OCI-LY1 (cell line): ENCODE results near the gene CPT1B.

ENCODE experiments used
- H2AFZ ChIP-seq: fragments of 200-600 bp; sonication (generic), shearing (Covaris generic); 2 replicates; pipeline ENCODE4 v1.6.0; 2014; ENCODE audit warnings: antibody characterized with exemption, mild to moderate bottlenecking, low read length
- H3F3A ChIP-seq: fragments of 200-600 bp; sonication (generic), shearing (Covaris generic); 2 replicates; pipeline ENCODE4 v1.6.0; 2014; ENCODE audit warnings: mild to moderate bottlenecking, antibody characterized with exemption, low read length, moderate library complexity; ENCODE audit not compliant: insufficient read depth
- H3K27ac ChIP-seq: fragments of 200-600 bp; sonication (generic); 2 replicates; pipeline ENCODE4 v1.5.1; 2014; ENCODE audit warnings: low read length, mixed run types, mild to moderate bottlenecking, low read depth; ENCODE audit not compliant: poor library complexity, severe bottlenecking
- H3K27me3 ChIP-seq: fragments of 200-600 bp; sonication (generic); 2 replicates; pipeline ENCODE4 v1.6.0; 2014; ENCODE audit warnings: antibody characterized with exemption, mild to moderate bottlenecking, low read length, moderate library complexity; ENCODE audit not compliant: insufficient read depth
- H3K36me3 ChIP-seq: fragments of 200-600 bp; sonication (generic); 2 replicates; pipeline ENCODE4 v1.6.1; 2014; ENCODE audit warnings: mild to moderate bottlenecking, antibody characterized with exemption, low read length, moderate library complexity, mixed read lengths; ENCODE audit not compliant: insufficient read depth
- H3K4me1 ChIP-seq: fragments of 200-600 bp; sonication (generic); 2 replicates; pipeline ENCODE4 v1.5.1; 2014; ENCODE audit warnings: mild to moderate bottlenecking, low read length, moderate library complexity; ENCODE audit not compliant: insufficient read depth, severe bottlenecking
- H3K4me2 ChIP-seq: fragments of 200-600 bp; sonication (generic), shearing (Covaris generic); 2 replicates; pipeline ENCODE4 v1.6.1; 2014; ENCODE audit warnings: low read length
- H3K4me3 ChIP-seq: fragments of 200-600 bp; sonication (generic); 2 replicates; pipeline ENCODE4 v1.5.1; 2014; ENCODE audit warnings: low read length, low read depth, mild to moderate bottlenecking, mixed read lengths; ENCODE audit not compliant: poor library complexity, severe bottlenecking
- H3K79me2 ChIP-seq: fragments of 200-600 bp; shearing (Covaris generic); 2 replicates; pipeline ENCODE4 v1.6.1; 2016; ENCODE audit warnings: mixed run types, low read length, mixed read lengths; ENCODE audit not compliant: insufficient read depth
- H3K9ac ChIP-seq: fragments of 200-600 bp; sonication (generic), shearing (Covaris generic); 2 replicates; pipeline ENCODE4 v1.6.1; 2014; ENCODE audit warnings: mild to moderate bottlenecking, low read length, mixed read lengths
- H3K9me2 ChIP-seq: fragments of 200-600 bp; sonication (generic), shearing (Covaris generic); 2 replicates; pipeline ENCODE4 v1.6.1; 2014; ENCODE audit warnings: low read depth, mild to moderate bottlenecking, low read length, mixed read lengths
- H3K9me3 ChIP-seq: fragments of 200-600 bp; shearing (Covaris generic); 2 replicates; pipeline ENCODE4 v1.6.1; 2014; ENCODE audit warnings: low read length, mixed read lengths
- H4K20me1 ChIP-seq: fragments of 200-600 bp; sonication (generic), shearing (Covaris generic); 2 replicates; pipeline ENCODE4 v1.6.0; 2016; ENCODE audit warnings: mild to moderate bottlenecking, low read length; ENCODE audit not compliant: insufficient read depth
- EZH2 ChIP-seq: fragments of 200-600 bp; sonication (generic), shearing (Covaris generic); IDR thresholded peaks from 2 replicates; pipeline ENCODE4 v1.8.0; 2017; ENCODE audit warnings: borderline replicate concordance, mixed run types, mild to moderate bottlenecking, antibody characterized with exemption, low read length, moderate library complexity, mixed read lengths
- TF ChIP-seq, protein P1 (sequence below): fragments of 200-600 bp; sonication (generic), shearing (Covaris generic); IDR thresholded peaks from 2 replicates; pipeline ENCODE4 v1.5.1; 2017; ENCODE audit warnings: mild to moderate bottlenecking, antibody characterized with exemption, low read length, moderate library complexity, mixed read lengths

The CPT1B gene

GRCh38 chr22:50610581-50610980 lies 32.4 kb upstream of the CPT1B start:
- no peaks in the 10 kb centered on the region for H3K9me2 ChIP-seq
- H3K9ac ChIP-seq, result no peak overlapping the region
- H3K4me3 ChIP-seq, result no peak overlapping the region
- H3K36me3 ChIP-seq, result no peaks in the 10 kb centered on the region
- no peak overlapping the region for H3K4me2 ChIP-seq
- H2AFZ ChIP-seq, result no peak overlapping the region
- H3K9me3 ChIP-seq, result no peaks in the 10 kb centered on the region
- H3K27ac ChIP-seq, result no peak overlapping the region
- H4K20me1 ChIP-seq, result no peaks in the 10 kb centered on the region
- H3K79me2 ChIP-seq, result no peaks in the 10 kb centered on the region
- no peak for TF ChIP-seq EZH2
- TF ChIP-seq, protein P1, sequence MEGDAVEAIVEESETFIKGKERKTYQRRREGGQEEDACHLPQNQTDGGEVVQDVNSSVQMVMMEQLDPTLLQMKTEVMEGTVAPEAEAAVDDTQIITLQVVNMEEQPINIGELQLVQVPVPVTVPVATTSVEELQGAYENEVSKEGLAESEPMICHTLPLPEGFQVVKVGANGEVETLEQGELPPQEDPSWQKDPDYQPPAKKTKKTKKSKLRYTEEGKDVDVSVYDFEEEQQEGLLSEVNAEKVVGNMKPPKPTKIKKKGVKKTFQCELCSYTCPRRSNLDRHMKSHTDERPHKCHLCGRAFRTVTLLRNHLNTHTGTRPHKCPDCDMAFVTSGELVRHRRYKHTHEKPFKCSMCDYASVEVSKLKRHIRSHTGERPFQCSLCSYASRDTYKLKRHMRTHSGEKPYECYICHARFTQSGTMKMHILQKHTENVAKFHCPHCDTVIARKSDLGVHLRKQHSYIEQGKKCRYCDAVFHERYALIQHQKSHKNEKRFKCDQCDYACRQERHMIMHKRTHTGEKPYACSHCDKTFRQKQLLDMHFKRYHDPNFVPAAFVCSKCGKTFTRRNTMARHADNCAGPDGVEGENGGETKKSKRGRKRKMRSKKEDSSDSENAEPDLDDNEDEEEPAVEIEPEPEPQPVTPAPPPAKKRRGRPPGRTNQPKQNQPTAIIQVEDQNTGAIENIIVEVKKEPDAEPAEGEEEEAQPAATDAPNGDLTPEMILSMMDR, result no peak
- no peaks in the 10 kb centered on the region for H3F3A ChIP-seq
- H3K27me3 ChIP-seq, result no peaks in the 10 kb centered on the region
- no peaks in the 10 kb centered on the region for H3K4me1 ChIP-seq

GRCh38 chr22:50610041-50610451 lies 31.8 kb upstream of the CPT1B start:
- Histone ChIP-seq H3K36me3 (no peaks in the 10 kb centered on the region), H3K4me1 (no peaks in the 10 kb centered on the region)

DNA sequence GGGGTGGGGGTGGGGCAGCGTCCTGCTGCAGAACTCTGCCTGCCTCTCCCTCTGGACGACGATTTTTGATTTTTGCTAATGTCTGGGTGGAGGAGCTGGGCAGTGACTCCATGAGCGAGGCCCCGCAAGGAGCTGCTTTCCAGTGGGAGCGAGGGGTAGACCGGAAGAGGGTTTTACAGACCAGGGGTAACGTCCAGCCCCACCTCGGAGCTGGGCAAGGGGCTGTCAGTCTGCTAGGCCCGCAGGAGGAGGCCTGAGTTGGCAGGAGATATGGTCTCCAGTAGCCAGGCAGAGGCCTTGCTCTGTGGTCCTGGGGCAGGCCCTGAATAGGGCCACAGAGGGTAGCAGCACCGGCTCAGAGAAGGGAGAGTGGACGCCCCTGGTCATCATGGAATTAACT lies 31.4 kb upstream of the CPT1B start:
- H3K4me1 ChIP-seq, result no peaks in the 10 kb centered on the region
- no peak overlapping the region for H2AFZ ChIP-seq
- no peaks in the 10 kb centered on the region for H3K9me2 ChIP-seq
- no peaks in the 10 kb centered on the region for H3F3A ChIP-seq
- H3K4me2 ChIP-seq, result no peak overlapping the region
- no peaks in the 10 kb centered on the region for H3K27me3 ChIP-seq
- no peak overlapping the region for H3K4me3 ChIP-seq
- no peaks in the 10 kb centered on the region for H3K9me3 ChIP-seq
- no peak overlapping the region for H3K9ac ChIP-seq
- H3K36me3 ChIP-seq, result no peaks in the 10 kb centered on the region
- H3K27ac ChIP-seq, result no peak overlapping the region
- H4K20me1 ChIP-seq, result no peaks in the 10 kb centered on the region
- TF ChIP-seq, protein P1, result no peak
- TF ChIP-seq EZH2, result no peak
- no peaks in the 10 kb centered on the region for H3K79me2 ChIP-seq

More at GRCh38 chr22:50610041-50610451, 31.8 kb upstream of the CPT1B start:
- Histone ChIP-seq H2AFZ (no peak overlapping the region), H3K79me2 (no peaks in the 10 kb centered on the region), H3K27ac (no peak overlapping the region), H3K9me2 (no peaks in the 10 kb centered on the region), H4K20me1 (no peaks in the 10 kb centered on the region), H3F3A (no peaks in the 10 kb centered on the region), H3K27me3 (no peaks in the 10 kb centered on the region), H3K9me3 (no peaks in the 10 kb centered on the region), H3K9ac (no peak overlapping the region), H3K4me2 (no peak overlapping the region), H3K4me3 (no peak overlapping the region)
- no peak for TF ChIP-seq EZH2
- TF ChIP-seq, protein P1, result no peak
